ENCODE results near the gene VEZT.

DNA sequence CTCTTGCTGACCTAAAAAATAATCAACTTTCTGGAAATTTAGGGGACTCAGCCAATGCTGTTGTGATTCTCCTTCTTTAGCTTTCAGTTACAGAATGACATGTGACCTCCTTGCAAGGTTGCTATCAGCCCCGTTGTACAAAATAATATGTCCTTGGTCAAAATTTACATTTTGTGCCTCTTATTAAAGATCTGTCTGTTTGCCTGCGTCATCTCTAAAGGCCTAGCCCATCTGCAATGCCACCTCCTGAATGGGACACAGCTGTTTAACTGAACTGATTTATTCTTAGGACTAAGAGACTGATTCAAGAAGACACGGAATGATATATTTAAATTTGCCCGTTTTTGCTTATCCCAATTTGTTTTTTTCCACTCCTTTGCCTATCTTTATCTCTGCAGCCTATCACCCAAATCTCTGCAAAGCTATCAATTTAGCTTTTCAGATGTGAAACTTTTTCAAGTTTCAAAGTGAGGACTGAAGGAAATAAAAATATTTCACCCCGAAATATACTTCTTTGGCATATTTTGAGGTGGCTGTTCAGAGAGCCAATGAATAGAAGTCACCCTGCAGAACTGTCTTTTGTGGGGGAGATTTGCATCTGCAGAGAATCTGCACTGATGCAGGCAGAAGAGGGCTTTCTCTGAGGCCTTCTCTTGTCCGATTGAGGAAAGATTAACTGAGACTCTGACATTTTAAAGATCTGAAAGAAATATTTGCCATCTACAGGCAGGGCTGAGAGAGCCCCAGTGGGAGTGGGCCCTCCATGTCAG is 126.0 kb downstream of the VEZT start:
- TF ChIP-seq, protein P1, sequence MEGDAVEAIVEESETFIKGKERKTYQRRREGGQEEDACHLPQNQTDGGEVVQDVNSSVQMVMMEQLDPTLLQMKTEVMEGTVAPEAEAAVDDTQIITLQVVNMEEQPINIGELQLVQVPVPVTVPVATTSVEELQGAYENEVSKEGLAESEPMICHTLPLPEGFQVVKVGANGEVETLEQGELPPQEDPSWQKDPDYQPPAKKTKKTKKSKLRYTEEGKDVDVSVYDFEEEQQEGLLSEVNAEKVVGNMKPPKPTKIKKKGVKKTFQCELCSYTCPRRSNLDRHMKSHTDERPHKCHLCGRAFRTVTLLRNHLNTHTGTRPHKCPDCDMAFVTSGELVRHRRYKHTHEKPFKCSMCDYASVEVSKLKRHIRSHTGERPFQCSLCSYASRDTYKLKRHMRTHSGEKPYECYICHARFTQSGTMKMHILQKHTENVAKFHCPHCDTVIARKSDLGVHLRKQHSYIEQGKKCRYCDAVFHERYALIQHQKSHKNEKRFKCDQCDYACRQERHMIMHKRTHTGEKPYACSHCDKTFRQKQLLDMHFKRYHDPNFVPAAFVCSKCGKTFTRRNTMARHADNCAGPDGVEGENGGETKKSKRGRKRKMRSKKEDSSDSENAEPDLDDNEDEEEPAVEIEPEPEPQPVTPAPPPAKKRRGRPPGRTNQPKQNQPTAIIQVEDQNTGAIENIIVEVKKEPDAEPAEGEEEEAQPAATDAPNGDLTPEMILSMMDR (IDR thresholded peaks at IDR 0.05) = no peak
- no peak for TF ChIP-seq POLR2A (IDR thresholded peaks at IDR 0.05)
